HG02678 (cell line): ENCODE results near the gene ATN1.
A peak's percentile ranks its signal among the peaks of the same experiment; 100 is the strongest.

Experiments
- ATAC-seq: cut with Tn5 transposase; IDR thresholded peaks from one replicate; pipeline ENCODE4 v1.9.1; 2021; ENCODE audit warnings: mild to moderate bottlenecking, moderate library complexity; ENCODE audit not compliant: unreplicated experiment

Gene ATN1

DNA sequence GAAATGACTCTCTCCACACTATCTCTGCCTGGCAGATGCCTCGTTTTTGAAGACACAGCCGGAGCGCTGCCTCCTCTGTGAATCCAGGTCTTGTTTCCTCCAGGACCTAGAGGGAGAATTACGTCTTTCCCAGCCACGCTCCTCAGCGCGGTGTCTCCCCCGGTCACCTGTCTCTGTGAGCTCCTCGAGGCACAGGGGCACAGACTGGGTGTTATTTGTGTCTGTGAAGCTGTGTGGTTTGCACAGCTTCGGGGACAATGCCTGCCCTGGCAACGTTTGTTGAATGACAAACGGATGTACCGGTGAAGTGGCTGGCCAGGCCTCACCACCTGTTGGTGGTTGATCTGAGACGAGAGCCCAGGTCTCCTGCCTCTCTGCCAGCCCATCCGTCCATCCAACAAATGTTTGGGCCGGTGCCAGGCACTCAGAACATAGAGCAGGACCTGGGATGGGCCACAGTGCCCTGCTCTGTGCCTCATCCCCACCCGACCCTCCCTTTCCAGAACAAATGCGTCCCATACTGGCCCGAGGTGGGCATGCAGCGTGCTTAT lies 29.5 kb downstream of the ATN1 start:
- ATAC-seq, result no peak

DNA sequence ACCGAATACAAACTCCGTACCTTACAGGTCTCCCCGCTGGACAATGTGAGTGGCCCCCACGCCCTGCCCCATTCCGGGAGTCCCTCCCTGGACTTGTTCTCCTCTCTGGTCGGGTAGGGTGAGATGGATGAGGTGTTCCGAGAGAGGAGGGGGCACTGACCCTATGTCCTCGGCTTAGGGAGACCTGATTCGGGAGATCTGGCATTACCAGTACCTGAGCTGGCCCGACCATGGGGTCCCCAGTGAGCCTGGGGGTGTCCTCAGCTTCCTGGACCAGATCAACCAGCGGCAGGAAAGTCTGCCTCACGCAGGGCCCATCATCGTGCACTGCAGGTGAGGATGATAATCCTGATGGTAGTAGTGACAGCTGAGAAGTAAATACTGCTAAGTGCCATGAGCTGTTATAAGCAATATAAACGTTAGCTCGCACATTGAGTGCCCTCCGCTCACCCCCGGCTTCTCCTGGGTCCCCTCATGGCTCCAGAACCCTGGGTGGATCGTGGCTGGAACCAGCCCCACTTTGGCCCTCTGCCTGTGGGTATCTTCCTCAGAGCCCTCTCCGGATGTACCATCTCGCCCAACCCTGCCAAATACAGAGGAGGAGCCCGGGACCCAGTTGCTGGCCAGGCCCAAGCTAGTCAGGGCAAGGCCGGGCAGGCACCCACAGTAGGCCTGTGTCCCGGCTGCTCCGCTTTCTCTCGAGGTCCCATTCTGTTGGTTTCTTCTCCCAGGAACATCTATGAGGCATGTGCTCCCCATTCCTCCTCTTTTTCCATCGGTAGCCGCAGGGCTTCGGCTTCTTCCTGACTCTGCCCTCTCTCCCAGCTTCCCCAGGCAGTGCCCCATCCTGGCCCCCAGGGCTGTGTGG lies 30.2 kb downstream of the ATN1 start:
- no peak for ATAC-seq

DNA sequence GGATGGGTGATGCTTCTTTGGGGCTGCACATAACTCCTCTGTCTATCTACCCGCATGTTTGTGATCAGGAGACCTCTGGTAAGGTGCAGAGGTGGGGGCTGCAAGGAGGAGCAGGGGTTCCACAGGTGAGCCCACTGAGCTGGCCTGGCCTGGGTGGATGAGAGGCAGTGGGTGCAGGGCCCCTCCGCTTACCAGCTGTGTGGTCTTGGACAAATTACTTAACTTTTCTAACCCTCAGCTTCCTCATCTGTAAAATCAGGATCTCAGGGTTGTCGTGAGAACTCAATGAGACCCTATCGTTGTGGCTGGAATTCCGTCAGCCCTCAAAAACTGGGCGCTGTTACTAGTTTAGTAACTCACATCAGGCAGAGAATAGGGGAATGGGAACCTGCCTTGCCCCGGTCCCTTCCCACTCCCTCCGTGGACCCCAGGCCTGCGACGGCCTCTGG lies 30.9 kb downstream of the ATN1 start:
- no peak for ATAC-seq

DNA sequence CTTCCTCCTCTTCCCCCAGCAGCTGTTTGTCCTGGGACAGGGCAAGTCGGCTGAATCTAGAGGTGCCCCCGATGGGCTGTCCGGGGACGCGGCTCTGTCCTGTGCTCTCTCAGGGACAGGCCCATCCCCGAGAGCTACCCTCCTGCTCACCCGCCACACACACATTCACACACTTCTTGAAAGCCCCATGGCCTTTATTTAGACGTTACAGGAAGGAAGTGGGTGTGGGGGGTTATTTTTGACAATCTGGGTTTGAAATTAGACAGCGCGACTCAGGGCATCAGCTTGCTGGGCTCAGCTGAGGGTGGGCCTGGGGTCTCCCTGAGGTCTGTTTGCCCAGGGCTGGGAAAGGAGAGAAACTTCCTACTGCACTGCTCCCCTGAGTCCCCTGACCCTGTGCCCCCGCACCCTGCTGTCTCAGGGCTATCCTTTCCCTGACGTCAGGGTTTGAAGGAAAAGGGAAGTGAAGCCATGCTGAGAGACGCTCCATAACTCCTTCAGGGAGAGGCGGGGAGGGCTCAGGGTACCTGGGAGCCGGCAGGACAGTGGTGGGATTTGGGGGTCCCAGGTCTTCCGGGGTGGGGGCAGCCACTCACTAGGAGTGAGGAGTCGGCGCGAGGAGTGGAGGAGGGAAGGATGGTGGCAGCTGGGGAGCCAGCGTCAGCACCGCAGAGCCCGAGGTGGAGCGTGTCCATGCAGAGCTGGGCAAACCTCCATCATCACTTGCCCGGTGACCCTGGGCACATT lies 31.5 kb downstream of the ATN1 start:
- ATAC-seq, result peak; percentile 61

DNA sequence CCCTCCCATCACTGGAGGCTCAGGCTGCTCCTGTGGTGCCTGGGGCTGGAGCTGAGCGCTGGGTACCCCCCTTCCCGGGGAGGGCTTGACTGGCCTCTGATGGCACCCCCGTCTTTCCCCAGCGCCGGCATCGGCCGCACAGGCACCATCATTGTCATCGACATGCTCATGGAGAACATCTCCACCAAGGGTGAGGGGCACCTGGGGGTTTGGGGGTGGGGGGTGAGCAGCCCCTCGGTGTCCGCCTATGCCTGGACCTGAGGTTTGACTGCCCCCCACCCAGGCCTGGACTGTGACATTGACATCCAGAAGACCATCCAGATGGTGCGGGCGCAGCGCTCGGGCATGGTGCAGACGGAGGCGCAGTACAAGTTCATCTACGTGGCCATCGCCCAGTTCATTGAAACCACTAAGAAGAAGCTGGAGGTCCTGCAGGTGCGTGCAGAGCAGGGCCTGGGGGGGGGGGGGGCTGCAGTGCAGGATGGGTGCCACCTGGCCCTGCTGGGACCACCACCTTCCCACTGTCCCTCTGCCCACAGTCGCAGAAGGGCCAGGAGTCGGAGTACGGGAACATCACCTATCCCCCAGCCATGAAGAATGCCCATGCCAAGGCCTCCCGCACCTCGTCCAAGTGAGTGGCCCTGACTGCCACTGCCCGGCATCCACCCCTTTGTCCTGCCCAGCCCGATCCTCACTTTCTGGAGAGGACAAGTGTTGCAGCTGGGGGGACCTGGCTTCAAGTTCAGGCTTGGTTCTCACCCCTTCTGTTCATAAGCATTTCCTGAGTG lies 32.2 kb downstream of the ATN1 start:
- ATAC-seq, result no peak

DNA sequence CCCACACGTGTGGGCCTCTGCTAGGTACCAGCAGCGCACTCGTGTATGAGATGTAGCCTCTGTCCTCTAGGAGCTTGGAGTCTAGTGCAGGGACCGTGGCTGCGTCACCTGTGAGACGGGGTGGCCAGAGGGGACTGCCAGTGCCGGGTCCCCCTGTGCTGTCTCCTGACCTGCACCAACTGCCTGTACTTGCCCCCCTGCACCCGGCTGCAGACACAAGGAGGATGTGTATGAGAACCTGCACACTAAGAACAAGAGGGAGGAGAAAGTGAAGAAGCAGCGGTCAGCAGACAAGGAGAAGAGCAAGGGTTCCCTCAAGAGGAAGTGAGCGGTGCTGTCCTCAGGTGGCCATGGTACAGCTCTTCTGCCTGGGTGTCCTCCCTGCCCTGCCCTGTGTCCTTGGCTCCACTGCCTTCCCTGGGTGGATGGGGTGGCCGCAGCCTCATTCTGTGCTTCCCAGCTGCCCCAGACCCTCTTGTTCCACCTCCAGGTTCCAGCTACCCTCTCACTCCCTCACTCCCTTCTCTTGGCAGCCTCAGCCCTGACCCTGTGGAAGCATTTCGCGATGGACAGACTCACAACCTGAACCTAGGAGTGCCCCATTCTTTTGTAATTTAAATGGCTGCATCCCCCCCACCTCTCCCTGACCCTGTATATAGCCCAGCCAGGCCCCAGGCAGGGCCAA lies 33.0 kb downstream of the ATN1 start:
- no peak for ATAC-seq

DNA sequence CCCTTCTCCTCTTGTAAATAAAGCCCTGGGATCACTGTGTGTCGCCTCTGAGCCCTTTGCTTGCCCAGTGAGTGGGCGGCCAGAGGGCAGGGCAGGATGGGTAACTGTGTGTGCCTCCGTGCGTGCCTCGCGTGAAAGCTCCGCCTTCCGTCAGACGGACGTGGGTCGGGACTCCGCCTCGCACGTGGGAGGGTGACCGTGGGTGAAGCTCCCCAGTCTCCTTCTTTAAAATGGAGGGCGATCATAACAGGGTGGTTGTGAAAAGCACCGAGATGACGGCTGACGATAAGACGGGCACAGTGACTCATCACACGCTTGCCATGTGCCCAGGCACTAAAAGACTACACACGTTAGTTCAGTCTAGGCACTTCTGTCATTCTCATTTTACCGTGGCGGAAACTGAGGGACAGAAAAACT lies 33.5 kb downstream of the ATN1 start:
- ATAC-seq, result no peak

DNA sequence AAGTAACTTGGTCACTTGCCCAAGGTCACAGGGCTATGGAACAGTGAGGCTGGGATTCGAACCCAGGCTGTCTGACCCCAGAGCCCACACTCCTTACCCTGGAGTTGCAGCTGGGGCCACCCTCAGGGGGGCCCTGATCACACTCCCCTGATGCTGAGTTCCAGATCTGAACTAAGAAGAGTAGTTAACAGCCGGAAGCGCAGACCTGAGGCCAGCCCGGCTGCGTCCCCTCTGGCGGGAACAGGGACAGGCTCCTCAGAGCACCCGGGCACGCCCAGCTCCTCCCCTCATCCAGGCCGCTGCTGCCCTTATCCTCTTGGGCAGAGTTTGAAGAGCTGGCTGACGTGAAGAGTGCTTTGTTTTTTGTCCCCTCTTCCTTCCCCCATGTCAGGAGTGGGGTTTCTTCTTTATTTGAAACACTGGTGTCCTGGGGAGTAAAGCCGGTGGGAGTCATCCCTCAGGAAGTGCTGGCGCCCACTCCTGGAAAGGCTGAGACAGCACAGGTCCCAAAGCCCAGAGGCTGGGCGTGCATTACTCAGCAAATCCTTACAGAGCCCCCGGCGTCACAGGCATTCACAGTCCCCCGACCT lies 34.0 kb downstream of the ATN1 start:
- no peak for ATAC-seq

DNA sequence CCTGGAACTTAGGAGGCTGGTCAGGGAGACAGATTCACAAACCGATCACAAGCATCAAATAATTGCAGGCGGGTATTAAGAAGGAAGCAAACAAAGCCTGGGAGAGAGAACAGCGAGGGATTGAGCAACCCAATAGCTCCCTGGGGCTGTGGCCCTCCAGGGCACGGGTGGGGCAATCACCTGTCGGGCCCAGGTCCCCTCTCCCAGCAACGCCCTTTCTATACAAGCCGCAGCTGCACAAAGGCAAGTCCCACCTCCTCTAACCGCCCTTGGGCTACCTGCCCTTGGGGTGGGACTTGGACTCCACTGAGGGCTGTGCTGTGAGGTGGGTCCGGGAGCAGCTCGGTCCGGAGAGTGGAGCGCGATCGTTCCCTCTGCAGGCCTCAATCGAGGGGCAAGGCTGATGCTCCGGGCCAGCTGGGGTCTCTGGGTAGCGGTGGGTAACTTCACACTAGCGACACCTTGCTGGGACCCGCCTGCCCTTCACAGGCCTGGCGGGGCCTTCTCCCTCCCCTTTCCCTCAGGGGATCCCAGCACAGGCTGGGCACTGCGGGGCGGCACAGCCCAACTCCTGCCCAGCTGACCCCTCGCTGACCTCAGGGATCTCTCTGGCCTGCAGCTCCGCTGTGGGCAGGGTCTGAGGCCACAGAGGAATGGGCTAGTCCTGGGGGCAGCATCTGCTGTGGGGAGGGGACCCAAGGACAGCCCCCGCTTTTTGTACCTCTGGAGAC lies 34.7 kb downstream of the ATN1 start:
- no peak for ATAC-seq

DNA sequence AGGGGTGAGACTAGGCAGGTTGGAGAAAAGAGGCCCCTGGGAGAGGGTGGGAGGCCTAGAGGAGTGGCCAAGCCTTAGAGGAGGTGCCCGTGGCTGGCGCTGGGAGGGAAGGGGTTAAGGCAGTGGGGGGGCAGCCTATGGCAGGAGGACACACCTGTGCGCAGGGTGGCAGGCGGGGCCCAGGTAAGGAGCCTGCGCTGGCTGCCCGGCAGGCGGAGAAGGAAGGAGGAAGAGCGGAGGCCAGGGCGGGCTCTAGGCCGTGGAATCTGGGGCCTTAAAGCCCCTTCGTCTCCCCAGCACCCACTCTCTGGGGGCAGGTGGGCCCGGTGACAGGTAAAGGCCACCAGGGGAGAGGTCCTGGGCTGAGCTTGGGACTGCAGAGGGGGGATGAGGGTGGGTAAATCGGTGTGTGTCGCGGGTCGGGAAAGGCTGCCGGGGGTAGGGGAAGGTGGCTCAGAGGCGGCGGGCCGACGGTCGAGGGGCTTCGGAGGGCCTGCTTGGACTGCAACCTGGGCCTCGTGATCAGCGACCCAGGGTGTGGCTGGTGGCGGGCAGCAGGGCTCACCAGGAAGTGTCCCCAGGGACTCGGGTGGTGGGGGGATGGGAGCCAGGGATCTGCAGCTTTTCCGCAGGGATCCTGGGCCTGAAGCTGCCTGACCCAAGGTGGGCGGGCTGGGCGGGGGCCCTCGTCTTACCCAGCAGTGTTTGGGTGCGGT lies 35.4 kb downstream of the ATN1 start:
- ATAC-seq, result no peak

DNA sequence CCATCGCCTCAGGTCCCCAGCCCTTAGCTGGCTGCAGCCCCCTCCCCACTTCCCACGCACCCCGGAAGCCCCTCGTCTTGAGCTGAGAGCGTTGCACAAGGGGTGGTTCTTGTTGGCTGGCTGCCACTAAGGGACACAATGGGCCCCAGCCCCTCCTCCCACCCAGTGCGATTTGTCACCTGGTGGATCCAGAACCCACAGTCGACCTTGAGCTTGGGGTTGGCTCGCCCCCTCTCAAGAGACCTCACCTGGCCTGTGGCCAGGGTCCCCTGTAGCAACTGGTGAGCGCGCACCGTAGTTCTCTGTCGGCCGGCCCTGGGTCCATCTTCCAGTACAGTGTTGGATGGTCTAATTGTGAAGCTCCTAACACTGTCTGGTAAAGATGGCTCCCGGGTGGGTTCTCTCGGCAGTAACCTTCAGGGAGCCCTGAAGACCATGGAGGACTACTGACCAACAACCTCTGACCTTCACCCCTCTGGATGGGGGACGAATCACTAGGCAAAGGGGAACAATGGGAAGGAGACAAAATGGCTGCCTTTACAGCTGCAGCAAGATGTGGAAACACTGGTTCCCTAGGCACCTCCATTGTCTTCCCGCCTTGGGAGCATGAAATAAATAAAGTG lies 36.1 kb downstream of the ATN1 start:
- ATAC-seq, result no peak

DNA sequence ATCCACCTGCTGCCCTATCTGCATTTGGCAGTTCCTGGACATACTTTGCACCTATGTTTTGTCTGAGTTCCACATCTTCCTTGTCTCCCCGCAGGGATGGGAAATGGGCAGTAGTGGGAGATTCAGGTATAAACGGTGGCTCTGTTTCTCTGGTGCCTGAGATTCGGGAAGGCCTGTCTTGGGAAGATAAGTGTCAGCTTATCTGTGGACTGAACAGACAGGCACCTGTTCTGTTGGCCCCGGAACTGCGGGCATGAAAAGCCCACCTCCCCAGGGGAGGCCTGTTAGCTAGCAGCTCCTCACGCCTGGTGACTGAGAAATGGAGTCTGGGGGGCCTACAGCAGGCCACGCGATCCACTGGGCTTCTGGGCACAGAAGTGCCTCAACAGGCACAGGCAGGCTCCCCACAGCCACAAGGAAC lies 36.9 kb downstream of the ATN1 start:
- no peak for ATAC-seq

DNA sequence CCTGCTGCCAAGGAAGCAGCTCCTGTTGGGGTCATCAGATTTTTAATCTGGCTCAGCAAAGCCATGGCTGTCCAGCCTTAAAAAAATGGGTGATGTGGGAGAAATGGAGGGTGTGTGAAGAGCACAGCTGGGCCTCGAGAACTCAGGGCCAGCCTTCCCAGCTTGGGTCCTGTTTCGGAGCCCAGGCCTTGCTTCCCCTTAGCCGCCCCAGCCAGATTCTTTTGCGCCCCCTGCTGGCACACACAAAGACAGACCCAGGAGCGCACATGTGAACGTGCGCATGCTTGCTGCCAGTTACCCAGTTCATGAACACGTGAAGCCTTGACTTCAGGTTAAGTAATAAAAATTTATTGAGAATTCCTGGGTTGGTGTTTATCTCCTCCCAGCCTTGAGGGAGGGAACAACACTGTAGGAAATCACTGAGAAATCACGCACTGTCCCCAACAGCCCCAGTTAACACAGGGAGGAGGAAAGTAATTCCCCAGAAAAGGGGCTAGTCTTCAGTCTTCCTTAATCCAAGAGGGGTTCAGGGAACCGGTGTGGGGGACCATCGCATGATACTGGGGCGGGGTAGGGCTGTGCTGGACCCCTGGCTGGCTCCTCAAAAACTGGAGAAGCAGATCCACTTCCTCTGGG lies 37.4 kb downstream of the ATN1 start:
- ATAC-seq, result peak; percentile 44

DNA sequence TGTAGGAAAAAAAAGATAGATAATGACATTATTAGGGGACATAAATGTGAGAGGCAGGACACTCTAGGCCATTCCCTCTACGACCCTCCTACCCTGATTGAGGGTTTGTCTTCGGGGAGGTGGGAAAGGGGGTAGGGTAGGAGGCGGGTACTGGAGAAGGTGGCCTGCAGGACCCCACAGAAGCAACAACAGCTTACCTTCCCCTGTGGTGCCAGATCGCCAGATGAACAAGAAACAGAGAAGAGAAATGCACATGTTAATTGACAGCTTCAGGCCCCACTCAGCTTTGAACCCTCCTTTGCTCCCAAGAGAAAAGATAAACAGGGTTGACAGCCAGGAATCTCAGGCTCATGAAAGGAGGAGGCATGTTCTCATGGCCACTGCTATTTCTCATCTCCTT lies 38.0 kb downstream of the ATN1 start:
- ATAC-seq, result no peak

DNA sequence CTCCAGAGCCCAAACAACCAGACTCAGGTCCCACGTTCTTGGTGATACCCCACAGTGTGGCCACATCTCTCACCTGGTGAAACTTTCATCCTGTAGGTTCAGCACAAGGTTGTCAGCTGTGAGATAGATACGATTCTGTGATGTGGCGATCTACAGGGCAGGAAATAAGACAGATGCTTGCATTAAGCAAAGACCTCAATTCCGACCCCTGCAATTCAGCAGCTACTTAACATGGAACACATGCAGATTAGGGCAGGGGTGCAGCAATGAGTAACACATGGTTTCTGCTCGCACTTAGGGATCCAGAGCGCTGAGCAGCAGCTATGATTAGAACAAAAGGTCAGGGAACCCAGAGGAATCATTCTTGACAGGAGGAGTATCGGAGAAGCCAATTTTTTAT lies 38.6 kb downstream of the ATN1 start:
- no peak for ATAC-seq

DNA sequence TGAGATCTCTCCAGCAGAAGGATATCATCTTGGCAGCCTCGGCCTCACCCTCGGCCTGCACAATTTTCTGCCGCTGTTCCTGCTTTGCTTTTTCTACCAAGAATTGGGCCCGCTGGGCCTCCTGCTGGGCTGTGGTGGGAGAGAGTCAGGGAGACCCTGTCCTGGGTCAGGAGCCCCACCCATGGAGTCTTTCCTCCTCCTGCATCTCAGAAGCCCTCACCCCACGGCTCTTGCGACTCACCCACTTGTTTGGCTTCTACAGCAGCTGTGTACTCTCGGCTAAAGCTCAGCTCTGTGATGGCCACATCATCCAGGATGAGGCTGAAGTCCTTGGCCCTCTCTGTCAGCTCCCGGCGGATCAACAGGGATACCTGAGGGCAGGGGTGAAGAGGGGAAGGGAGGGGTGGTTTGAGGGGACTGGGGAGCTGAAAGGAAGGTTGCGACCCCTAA lies 39.9 kb downstream of the ATN1 start:
- no peak for ATAC-seq

DNA sequence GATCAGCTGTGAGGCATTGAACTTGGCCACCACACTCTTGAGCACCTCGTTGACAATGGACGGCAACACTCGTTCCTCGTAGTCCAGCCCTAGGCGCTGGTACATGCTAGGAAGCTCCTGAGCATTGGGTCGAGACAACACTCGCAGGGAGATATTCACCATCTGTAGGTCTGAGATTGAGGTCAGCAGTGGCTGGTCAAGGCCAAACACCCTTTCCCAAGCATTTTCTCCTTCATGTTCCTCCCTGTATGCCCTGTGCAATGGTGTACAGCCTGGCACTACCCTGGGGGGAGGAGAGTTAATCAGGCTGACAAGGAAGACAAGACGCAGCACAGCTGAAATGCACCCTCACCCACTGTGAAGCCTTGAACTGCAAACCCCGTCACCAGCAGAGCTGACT lies 40.7 kb downstream of the ATN1 start:
- no peak for ATAC-seq

DNA sequence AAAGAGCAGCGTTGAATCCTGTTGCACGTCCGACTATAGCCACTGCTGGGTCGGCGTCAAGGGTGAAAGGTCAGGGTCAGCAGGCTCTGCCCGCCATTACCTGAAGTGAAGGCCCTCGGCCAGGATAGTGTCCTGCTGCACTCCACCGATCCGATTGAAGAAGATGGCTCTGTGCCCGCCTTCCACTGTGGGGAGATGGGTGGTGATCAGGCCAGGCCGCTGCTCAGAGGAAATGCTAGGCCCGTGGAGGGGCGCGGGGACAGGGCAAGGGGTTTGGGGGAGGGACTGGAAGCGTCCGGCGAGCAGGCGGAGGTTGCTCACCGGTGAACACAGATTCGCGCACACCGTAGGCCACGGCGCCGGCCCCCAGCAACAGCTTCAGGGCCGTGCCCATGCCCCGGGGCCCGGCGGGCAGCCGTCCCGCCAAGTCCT lies 42.4 kb downstream of the ATN1 start:
- peak; percentile 9 for ATAC-seq
